DOHH2 (cell line): ENCODE measurements around the gene NTRK1.

Experiments
- EZH2phosphoT487 ChIP-seq: fragments of 200-600 bp; sonication (generic); IDR thresholded peaks from 2 replicates; pipeline ENCODE4 v1.6.1; 2017; ENCODE audit warnings: borderline replicate concordance, mild to moderate bottlenecking, antibody characterized with exemption, low read length, moderate library complexity, mixed read lengths
- TF ChIP-seq, protein P1 (sequence below): fragments of 200-600 bp; sonication (generic); IDR thresholded peaks from one replicate; pipeline ENCODE4 v1.5.1; 2014; ENCODE audit warnings: antibody characterized with exemption, mild to moderate bottlenecking, low read depth, low read length; ENCODE audit not compliant: poor library complexity, severe bottlenecking

DNA sequence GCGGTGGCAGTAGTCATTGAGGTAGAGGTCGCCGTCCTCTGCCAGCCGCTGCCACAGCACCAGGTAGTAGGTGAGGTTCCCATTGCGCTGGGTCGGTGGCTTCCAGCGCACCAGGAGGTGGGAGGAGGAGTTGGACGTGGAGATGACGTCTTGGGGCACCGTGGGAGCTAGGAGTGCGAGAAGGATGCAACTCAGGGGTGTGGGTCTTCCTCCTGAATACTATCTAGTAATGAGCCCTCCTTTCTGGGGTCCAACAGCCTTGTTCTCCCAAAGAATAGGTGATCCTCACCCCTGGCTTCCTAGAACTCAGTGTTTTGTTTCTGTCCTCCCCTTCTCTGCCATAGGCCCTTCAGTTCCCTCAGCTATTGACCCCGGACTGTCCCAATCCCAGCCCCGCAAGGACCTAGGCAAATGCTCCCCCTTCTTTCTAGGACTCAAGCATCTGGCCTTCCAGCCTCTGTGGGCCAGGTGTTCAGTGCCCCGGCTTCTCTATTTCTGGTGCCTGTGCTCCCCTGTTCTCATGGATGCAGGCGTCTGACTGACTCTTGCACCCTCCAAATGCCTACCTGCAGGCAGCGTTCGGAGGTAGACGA, 14.6 kb upstream of the NTRK1 start:
- TF ChIP-seq, protein P1, sequence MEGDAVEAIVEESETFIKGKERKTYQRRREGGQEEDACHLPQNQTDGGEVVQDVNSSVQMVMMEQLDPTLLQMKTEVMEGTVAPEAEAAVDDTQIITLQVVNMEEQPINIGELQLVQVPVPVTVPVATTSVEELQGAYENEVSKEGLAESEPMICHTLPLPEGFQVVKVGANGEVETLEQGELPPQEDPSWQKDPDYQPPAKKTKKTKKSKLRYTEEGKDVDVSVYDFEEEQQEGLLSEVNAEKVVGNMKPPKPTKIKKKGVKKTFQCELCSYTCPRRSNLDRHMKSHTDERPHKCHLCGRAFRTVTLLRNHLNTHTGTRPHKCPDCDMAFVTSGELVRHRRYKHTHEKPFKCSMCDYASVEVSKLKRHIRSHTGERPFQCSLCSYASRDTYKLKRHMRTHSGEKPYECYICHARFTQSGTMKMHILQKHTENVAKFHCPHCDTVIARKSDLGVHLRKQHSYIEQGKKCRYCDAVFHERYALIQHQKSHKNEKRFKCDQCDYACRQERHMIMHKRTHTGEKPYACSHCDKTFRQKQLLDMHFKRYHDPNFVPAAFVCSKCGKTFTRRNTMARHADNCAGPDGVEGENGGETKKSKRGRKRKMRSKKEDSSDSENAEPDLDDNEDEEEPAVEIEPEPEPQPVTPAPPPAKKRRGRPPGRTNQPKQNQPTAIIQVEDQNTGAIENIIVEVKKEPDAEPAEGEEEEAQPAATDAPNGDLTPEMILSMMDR, result no peak
- TF ChIP-seq EZH2phosphoT487, result no peak
